IPS-NIHi7 (cell line): ENCODE results near the gene RPS24.
"Not testable (repeated sequence)": the region's sequence is repeated elsewhere in the genome, so short reads cannot be mapped to it uniquely, and the experiment has no call there.

Source experiments
- DNase-seq: peaks from one replicate; pipeline ENCODE4 v3.0.0; 2012; ENCODE audit warnings: mixed read lengths; ENCODE audit errors: extremely low spot score

Gene RPS24

GRCh38 chr10:78049851-78050250, 16.2 kb downstream of the RPS24 start:
- DNase-seq = no peak

- no peak for DNase-seq
Measured at GRCh38 chr10:78053211-78053868, 19.7 kb downstream of the RPS24 start.

- DNase-seq = no peak
Measured at GRCh38 chr10:78058562-78058961, 24.9 kb downstream of the RPS24 start.

- DNase-seq = no peak
Measured at GRCh38 chr10:78059906-78060702, 26.4 kb downstream of the RPS24 start.

GRCh38 chr10:78062296-78062695, 28.6 kb downstream of the RPS24 start:
- DNase-seq = no peak

- no peak for DNase-seq
Measured at GRCh38 chr10:78063236-78063635, 29.6 kb downstream of the RPS24 start.

GRCh38 chr10:78064919-78065318, 31.3 kb downstream of the RPS24 start:
- not testable (repeated sequence) for DNase-seq

- no peak for DNase-seq
Measured at GRCh38 chr10:78065611-78066010, 31.9 kb downstream of the RPS24 start.

- DNase-seq = no peak
Measured at GRCh38 chr10:78066012-78066411, 32.3 kb downstream of the RPS24 start.

GRCh38 chr10:78066728-78067430, 33.2 kb downstream of the RPS24 start:
- no peak for DNase-seq

- no peak for DNase-seq
Measured at GRCh38 chr10:78069151-78069550, 35.5 kb downstream of the RPS24 start.

GRCh38 chr10:78070064-78070463, 36.4 kb downstream of the RPS24 start:
- not testable (repeated sequence) for DNase-seq

- no peak for DNase-seq
Measured at GRCh38 chr10:78070726-78071125, 37.1 kb downstream of the RPS24 start.

- DNase-seq = no peak
Measured at GRCh38 chr10:78071140-78071856, 37.6 kb downstream of the RPS24 start.

- no peak for DNase-seq
Measured at GRCh38 chr10:78071857-78072179, 38.2 kb downstream of the RPS24 start.

GRCh38 chr10:78072504-78072903, 38.8 kb downstream of the RPS24 start:
- no peak for DNase-seq

- DNase-seq = not testable (repeated sequence)
Measured at GRCh38 chr10:78075806-78076205, 42.1 kb downstream of the RPS24 start.

- DNase-seq = no peak
Measured at GRCh38 chr10:78078539-78079330, 45.1 kb downstream of the RPS24 start.

GRCh38 chr10:78079411-78079810, 45.7 kb downstream of the RPS24 start:
- no peak for DNase-seq

GRCh38 chr10:78081292-78081691, 47.6 kb downstream of the RPS24 start:
- no peak for DNase-seq

GRCh38 chr10:78082636-78083035, 49.0 kb downstream of the RPS24 start:
- no peak for DNase-seq
